Activated CD8-positive, alpha-beta memory T cell treated with anti-CD3 and anti-CD28 coated beads for 4 hours (primary cell): Measurements from ENCODE around the gene CREG2.
A peak's percentile ranks its signal among the peaks of the same experiment; 100 is the strongest.
"Not testable (repeated sequence)": the region's sequence is repeated elsewhere in the genome, so short reads cannot be mapped to it uniquely, and the experiment has no call there.

ENCODE experiments used
- DNase-seq, 2 donors: peaks; one replicate each; pipeline ENCODE4 v3.0.0-alpha.2; 2020; ENCODE audit warnings: low read depth in 2 of 2

The CREG2 gene

GRCh38 chr2:101344137-101344536 is 43.2 kb downstream of the CREG2 start:
- DNase-seq, result no peak

- DNase-seq, result no peak
Measured at GRCh38 chr2:101342625-101343008, 44.7 kb downstream of the CREG2 start.

GRCh38 chr2:101341901-101342624 is 45.2 kb downstream of the CREG2 start:
- peak in 1 of 2 donors; percentile 48 for DNase-seq

- DNase-seq, result no peak
Measured at GRCh38 chr2:101341421-101341820, 45.9 kb downstream of the CREG2 start.

GRCh38 chr2:101340141-101340551 is 47.2 kb downstream of the CREG2 start:
- no peak for DNase-seq

- DNase-seq, result no peak
Measured at GRCh38 chr2:101339266-101339880, 47.9 kb downstream of the CREG2 start.

- DNase-seq, result no peak
Measured at GRCh38 chr2:101337877-101338276, 49.4 kb downstream of the CREG2 start.

- no peak for DNase-seq
Measured at GRCh38 chr2:101332885-101333766, 54.2 kb downstream of the CREG2 start.

GRCh38 chr2:101331202-101331601 is 56.1 kb downstream of the CREG2 start:
- DNase-seq, result no peak

- DNase-seq, result no peak
Measured at GRCh38 chr2:101330253-101330933, 56.9 kb downstream of the CREG2 start.

GRCh38 chr2:101329026-101329425 is 58.3 kb downstream of the CREG2 start:
- no peak for DNase-seq

GRCh38 chr2:101328474-101329007 is 58.8 kb downstream of the CREG2 start:
- no peak for DNase-seq

GRCh38 chr2:101327863-101328394 is 59.4 kb downstream of the CREG2 start:
- no peak for DNase-seq

- no peak for DNase-seq
Measured at GRCh38 chr2:101325425-101325824, 61.9 kb downstream of the CREG2 start.

GRCh38 chr2:101316568-101316967 is 70.7 kb downstream of the CREG2 start:
- not testable (repeated sequence) for DNase-seq

- DNase-seq, result no peak
Measured at GRCh38 chr2:101311696-101312017, 75.6 kb downstream of the CREG2 start.

- no peak for DNase-seq
Measured at GRCh38 chr2:101310834-101311695, 76.2 kb downstream of the CREG2 start.

GRCh38 chr2:101310090-101310833 is 77.0 kb downstream of the CREG2 start:
- DNase-seq, result no peak

- DNase-seq, result peak; percentile 82 to 85
Measured at GRCh38 chr2:101308432-101309210, 78.7 kb downstream of the CREG2 start, which contains the start of gene RNF149. Gene RNF149, minus strand, starts transcription at chr2:101308701. Its CDS starts 113 bp downstream, at chr2:101308588.
